Measurements from ENCODE around the gene PYCR2.
"Not testable (repeated sequence)": the region's sequence is repeated elsewhere in the genome, so short reads cannot be mapped to it uniquely, and the experiment has no call there.

The PYCR2 gene

DNA sequence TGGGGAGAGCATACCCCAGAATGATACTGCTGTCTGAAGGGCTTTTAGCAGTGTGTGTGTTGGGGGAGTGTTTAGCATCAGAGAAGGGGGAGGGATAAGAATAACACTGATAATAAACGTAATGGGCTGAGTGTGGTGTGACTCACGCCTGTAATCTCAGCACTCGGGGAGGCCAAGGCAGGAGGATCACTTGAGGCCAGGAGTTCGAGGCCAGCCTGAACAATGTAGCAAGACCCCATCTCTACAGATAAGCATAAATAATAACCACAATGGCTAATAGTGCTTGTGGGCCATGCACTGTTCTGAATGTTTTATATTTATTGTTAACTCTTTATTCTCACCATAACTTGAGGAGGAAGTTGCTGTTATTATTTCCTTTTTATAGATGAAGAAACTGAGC lies 19.5 kb upstream of the PYCR2 start:
- no peak for DNase-seq (ENCODE audit: low read depth in 2 of 2, low spot score in 1 of 2)

DNA sequence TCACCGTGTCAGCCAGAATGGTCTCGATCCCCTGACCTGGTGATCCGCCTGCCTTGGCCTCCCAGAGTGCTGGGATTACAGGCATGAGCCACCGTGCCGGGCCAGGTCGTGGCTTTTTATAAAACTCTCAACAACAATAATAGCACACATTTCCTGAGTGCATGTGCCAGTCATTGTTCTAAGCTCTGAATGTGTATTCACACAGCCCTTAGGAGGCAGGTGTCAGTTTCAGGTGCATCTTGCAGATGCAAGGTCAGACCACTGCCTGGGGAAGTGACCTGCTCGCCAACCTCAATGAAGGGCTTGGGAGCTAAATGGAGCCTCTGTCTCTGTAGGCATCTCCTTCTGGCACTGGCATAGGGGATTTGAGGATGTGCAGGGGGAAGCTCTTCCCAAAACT lies 18.5 kb upstream of the PYCR2 start:
- DNase-seq (ENCODE audit: low read depth in 2 of 2, low spot score in 1 of 2), result no peak

DNA sequence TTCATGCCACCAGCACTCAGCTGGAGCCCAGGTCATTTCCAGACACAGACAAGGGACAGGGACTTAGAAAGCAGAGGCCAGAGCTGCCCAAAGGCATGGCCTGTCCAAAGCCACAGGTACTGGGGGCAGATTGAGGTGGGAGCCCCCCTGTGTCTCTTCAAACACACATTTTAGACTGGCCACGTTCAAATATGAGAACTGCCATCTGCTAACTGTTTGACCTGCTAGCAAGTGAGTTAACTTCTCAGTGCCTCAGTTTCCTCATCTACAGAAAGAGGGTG lies 17.8 kb upstream of the PYCR2 start:
- no peak for DNase-seq (ENCODE audit: low read depth in 2 of 2, low spot score in 1 of 2)

DNA sequence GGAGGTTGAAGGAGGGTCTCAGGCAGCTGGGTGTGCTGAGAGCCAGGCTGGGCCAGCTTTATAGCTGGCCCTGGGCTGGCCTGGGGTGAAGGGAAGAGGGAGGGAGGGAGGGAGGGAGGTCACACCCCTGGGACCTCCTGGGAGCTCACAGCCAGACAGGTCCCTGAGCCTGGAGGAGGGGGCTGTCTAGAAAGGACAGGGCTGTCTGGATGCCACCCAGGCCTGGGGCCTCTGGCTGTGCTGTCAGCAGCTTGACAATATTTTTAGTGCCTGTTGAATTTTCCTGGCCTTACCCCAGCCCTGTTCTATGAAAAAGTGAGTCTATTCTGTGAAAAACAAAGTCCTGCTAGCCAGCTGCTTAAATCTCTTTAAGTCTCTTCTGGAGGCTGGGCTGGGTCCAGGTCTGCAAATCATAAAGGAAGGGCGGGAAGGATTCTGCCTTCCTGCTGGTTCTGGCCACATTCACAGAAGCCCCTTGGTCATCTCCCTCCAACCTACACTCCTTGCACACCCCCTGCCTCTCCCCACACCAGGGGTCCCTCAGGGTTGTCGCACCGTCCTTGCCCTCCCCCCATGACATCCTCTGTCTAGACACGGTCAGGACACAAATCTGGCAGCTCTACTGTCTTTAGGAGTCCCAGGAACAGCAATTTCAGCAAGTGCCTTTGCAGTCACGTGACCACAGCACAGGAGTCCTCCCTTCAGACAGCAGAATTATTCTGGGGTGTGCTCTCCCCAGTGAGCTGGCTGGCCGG lies 17.3 kb upstream of the PYCR2 start, which contains the start of gene LEFTY2:
TSS of gene LEFTY2 (minus strand) at position 34 of the 755 bp plus-strand sequence. CDS start 80 bp downstream, outside the sequence.
- DNase-seq (ENCODE audit: low read depth in 2 of 2, low spot score in 1 of 2), result no peak

DNA sequence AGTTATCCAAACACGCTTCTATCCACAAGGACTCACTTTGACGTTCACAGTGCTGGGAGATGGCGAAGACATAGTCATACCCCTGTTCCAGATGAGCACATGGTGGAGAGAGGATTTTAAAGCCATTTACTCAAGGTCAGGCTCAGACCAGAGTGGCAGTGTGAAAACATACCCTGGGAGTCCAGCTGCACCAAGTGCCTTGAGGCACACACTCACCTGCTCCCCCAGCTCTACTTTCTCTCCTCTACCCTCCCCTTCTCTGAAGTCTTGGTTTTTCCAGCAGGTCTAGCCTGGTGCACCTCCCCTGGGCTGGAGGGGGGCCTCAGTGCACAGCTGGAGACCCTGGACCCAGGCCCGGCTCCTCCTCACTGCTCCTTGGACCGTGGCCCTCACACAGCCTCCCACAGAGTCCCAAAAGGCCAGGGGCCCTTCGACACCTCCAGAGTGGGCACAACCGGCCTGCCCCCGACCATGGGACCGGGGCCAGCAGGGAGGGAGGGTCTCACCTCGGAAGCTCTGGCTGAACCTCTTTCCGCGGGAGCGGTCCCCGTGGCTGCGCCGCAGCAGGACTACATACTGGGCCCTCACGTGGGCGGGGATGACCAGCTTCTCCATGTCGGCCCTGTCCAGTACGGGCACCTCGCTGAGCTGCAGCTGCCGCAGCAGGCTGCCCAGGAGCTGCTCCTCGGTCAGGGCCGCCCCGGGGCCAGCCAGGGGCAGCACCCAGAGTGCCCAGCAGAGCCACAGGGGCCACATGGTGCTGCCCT lies 16.5 kb upstream of the PYCR2 start:
- DNase-seq (ENCODE audit: low read depth in 2 of 2, low spot score in 1 of 2), result no peak

DNA sequence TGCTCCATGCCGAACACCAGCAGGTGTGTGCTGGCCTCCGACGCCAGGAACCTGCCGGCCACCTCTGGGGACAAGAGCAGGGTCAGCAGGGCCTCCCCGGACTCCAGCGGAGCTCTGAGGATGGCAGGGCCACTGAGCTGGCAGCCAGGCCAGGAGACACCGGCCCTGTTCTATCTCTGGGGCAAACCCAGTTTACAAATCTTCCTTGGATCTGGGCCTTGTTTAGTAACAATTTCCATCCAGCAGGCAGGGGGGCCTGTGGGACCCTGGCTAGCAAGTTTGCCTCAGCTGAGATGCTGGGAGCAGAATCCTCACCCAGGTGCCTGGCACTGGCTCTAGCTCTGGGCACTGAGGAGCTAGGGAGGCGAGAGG lies 15.9 kb upstream of the PYCR2 start:
- not testable (repeated sequence) for DNase-seq (ENCODE audit: low read depth in 2 of 2, low spot score in 1 of 2)

- DNase-seq (ENCODE audit: low read depth in 2 of 2, low spot score in 1 of 2), result not testable (repeated sequence)
Measured at GRCh38 chr1:225939097-225939938, 15.3 kb upstream of the PYCR2 start.

GRCh38 chr1:225937048-225937968 lies 13.3 kb upstream of the PYCR2 start:
- DNase-seq (ENCODE audit: low read depth in 2 of 2, low spot score in 1 of 2), result no peak

DNA sequence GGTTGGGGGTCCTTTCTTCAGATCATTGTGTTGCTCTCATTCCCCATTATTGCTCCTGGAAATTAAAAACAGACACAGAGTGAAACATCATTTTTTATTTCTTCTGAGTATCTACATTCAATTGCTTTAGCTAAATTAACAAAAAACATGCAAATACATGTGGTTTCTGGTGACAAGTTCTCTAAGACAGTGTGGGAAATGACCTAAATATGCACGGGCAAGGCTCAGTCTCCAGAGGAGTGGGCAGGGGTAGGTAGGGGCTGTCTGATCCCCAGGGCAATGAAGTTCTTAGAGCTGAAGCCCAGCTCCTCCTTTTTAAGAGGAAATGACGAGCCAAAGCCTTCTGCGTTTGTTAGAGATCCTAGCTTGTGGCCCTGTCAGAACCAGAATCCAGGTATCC lies 12.5 kb upstream of the PYCR2 start:
- no peak for DNase-seq (ENCODE audit: low read depth in 2 of 2, low spot score in 1 of 2)

GRCh38 chr1:225936086-225936485 lies 12.0 kb upstream of the PYCR2 start:
- DNase-seq (ENCODE audit: low read depth in 2 of 2, low spot score in 1 of 2), result not testable (repeated sequence)

DNA sequence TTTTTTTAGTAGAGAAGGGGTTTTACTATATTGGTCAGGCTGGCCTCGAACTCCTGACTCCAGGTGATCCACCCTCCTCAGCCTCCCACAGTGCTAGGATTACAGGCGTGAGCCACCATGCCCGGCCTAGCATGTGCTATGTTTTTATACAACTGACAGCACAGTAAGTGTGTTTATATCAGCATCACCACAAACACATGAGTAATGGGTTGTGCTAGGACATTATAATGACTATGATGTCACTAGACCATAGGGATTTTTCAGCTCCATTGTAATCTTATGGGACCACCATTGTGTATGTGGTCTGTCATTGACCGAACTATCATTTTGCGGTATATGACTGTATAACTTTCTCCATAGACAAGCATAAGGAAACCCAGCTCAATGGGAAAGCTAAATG lies 10.7 kb upstream of the PYCR2 start:
- DNase-seq (ENCODE audit: low read depth in 2 of 2, low spot score in 1 of 2), result no peak

GRCh38 chr1:225933072-225933471 lies 9.0 kb upstream of the PYCR2 start:
- no peak for DNase-seq (ENCODE audit: low read depth in 2 of 2, low spot score in 1 of 2)

- DNase-seq (ENCODE audit: low read depth in 2 of 2, low spot score in 1 of 2), result no peak
Measured at GRCh38 chr1:225931270-225932136, 7.5 kb upstream of the PYCR2 start.

DNA sequence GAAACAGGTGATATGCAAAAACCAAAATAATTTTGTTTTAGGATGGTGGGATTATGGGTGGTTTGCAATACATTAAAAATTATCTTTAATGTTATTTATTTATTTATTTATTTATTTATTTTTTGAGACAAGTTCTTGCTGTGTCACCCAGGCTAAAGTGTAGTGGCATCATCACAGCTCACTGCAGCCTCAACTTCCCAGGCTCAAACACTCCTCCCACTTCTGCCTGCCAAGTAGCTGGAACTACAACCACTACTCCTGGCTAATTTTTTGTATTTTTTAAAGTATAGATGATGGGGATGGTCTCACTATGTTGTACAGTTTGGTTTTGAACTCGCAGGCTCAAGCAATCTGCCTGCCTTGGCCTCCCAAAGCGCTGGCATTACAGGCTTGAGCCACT lies 6.5 kb upstream of the PYCR2 start:
- no peak for DNase-seq (ENCODE audit: low read depth in 2 of 2, low spot score in 1 of 2)

DNA sequence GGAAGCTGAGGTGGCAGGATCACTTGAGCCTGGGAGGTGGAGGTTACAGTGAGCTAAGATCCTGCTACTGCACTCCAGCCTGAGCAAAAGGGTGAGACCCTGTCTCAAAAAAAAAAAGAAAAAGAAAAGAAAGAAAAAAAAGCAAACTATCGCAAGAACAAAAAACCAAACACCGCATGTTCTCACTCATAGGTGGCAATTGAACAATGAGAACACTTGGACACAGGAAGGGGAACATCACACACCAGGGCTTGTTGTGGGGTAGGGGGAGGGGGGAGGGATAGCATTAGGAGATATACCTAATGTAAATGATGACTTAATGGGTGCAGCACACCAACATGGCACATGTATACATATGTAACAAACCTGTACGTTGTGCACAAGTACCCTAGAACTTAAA lies 5.4 kb upstream of the PYCR2 start:
- not testable (repeated sequence) for DNase-seq (ENCODE audit: low read depth in 2 of 2, low spot score in 1 of 2)

DNA sequence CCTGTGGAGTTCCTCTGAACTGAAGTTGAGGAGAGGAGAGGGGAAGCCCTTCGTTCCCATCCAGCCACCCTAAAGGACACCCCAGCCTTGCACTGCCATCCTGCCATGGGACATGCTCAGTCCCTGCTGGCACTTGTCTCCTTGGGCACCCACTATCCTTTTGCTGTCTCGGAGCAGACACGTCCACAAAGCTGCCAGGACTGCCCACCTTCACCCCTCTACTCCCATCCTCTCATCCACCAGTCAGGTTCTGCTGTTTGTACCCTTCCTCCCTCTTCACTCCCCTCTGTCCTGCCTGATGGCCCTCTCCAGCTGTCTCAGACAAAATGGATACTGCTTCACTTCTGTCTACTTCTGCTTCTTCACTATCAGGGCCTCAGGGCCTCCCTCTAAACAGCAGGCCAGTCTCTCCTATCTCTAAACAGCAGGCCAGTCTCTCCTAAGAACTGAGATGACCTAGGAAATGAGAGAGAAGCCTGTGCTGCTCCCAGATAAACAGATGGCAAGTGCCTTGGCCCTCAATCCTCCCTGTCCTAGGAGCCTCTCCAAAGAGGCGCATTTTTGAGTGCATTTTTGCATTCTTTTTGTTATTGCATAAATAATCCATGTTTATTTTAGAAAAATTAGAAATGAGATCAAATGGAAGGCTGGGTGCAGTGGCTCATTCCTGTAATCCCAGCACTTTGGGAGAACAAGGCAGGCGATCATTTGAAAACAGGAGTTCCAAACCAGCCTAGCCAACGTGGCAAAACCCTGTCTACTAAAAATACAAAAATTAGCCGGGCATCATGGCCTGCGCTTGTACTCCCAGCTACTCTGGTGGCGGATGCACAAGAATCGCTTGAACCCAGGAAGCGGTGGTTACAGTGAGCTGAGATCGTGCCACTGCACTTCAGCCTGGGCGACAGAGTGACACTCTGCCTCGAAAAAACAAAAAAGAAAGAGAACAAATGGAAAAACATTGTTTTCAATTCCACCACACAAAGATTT lies 4.4 kb upstream of the PYCR2 start:
- DNase-seq (ENCODE audit: low read depth in 2 of 2, low spot score in 1 of 2), result no peak

DNA sequence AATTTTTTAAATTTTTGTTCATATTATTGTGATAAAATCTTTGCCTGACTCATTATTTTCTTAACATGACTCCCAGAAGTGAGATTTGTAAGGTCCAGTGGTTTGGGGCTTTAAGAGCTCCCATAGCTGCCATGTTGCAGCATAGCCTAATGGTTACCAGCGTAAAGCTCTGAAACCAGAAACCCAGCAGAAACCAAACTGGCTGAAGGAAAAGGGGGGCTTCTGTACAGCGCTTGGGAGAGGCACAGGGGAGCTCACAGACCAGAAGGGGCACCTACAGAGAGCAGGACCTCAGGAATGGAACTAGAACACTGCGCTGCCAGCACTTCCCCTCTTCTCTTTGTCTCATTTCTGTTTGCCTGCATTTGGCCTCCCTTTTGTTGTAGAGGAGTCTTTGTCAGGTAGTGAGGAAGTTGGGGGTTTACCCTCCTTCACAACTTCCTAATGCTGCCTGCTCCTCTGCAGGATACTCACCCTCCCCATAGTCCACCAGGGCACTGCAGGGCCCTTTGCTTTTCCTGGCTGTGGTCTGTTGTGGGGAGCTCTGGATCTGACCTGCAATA lies 2.6 kb upstream of the PYCR2 start:
- DNase-seq (ENCODE audit: low read depth in 2 of 2, low spot score in 1 of 2), result no peak

DNA sequence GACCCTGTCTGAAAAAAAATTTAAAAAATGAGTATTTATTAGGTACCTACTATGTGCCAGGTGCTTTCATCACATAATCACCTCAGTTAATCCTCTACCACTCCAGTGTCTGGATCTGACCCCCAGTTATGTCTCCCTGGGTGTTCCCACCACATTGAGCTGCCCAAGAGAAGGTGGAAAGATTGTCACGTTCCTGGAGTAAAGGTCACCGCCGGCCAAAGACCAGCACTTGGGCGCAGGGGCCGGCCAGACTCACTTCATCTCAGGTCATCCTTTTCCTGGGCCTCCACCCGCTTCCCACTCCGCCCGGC lies 714 bp downstream of the PYCR2 start:
- no peak for DNase-seq (ENCODE audit: low read depth in 2 of 2, low spot score in 1 of 2)

All from stimulated activated CD8-positive, alpha-beta memory T cell treated with anti-CD3 and anti-CD28 coated beads, Interleukin-4, amount 100 ng/mL, for 1 hour (primary cell).